ENCODE measurements around the gene RNF207.

Gene RNF207

DNA sequence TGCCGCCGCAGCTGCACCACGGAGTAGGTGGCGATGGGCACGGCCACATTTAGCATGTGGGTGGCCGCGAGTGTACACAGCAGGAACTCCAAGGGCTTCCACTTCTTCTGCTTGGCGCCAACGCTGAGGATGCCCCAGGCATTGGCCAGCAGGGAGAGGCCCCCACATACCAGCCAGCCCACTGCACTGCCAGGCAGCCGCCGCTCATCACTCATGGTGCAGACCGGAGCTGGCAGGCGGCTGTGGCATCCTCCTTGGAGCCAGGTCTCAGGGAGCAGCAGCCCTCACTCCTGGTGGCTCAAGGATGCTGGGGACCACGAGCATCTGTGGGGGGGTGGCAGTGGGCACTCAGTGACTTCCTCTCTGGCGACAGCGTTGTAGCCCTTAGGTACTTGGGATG lies 48.8 kb downstream of the RNF207 start:
- no peaks in the 10 kb centered on the region for H4K20me1 ChIP-seq (ENCODE audit: insufficient read depth)
- H3K4me3 ChIP-seq (IDR thresholded peaks at IDR 0.05; ENCODE audit: insufficient read depth, low read depth, low read length): no peak overlapping the region
- TF ChIP-seq, protein P1, sequence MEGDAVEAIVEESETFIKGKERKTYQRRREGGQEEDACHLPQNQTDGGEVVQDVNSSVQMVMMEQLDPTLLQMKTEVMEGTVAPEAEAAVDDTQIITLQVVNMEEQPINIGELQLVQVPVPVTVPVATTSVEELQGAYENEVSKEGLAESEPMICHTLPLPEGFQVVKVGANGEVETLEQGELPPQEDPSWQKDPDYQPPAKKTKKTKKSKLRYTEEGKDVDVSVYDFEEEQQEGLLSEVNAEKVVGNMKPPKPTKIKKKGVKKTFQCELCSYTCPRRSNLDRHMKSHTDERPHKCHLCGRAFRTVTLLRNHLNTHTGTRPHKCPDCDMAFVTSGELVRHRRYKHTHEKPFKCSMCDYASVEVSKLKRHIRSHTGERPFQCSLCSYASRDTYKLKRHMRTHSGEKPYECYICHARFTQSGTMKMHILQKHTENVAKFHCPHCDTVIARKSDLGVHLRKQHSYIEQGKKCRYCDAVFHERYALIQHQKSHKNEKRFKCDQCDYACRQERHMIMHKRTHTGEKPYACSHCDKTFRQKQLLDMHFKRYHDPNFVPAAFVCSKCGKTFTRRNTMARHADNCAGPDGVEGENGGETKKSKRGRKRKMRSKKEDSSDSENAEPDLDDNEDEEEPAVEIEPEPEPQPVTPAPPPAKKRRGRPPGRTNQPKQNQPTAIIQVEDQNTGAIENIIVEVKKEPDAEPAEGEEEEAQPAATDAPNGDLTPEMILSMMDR (conservative IDR thresholded peaks at IDR 0.05; ENCODE audit: low read depth, low read length): no peak
- peaks cover 2% of the 10 kb centered on the region for H3K4me1 ChIP-seq (ENCODE audit: low read depth, poor library complexity, severe bottlenecking)
- no peak overlapping the region for H3K9ac ChIP-seq
- no peak overlapping the region for H3K27ac ChIP-seq
- no peak overlapping the region for H3K4me2 ChIP-seq
- H3K27me3 ChIP-seq (ENCODE audit: insufficient read depth, low read depth): peaks cover 4% of the 10 kb centered on the region; the same call in 1 of the 2 replicates
- no peaks in the 10 kb centered on the region for H3K79me2 ChIP-seq (ENCODE audit: insufficient read depth, low read depth)
- no peak overlapping the region for H2AFZ ChIP-seq (ENCODE audit: low read depth)
- H3K36me3 ChIP-seq (ENCODE audit: insufficient read depth): no peaks in the 10 kb centered on the region

GRCh38 chr1:6256645-6257044 lies 50.7 kb downstream of the RNF207 start:
- H3K4me2 ChIP-seq: no peak overlapping the region
- no peaks in the 10 kb centered on the region for H3K79me2 ChIP-seq (ENCODE audit: insufficient read depth, low read depth)
- peaks cover 5% of the 10 kb centered on the region for H3K27me3 ChIP-seq (ENCODE audit: insufficient read depth, low read depth)
- no peaks in the 10 kb centered on the region for H3K36me3 ChIP-seq (ENCODE audit: insufficient read depth)
- no peak overlapping the region for H3K4me3 ChIP-seq (IDR thresholded peaks at IDR 0.05; ENCODE audit: insufficient read depth, low read depth, low read length)
- H3K4me1 ChIP-seq (ENCODE audit: low read depth, poor library complexity, severe bottlenecking): peaks cover 7% of the 10 kb centered on the region
- no peak overlapping the region for H3K27ac ChIP-seq
- H2AFZ ChIP-seq (ENCODE audit: low read depth): no peak overlapping the region
- TF ChIP-seq, protein P1 (conservative IDR thresholded peaks at IDR 0.05; ENCODE audit: low read depth, low read length): no peak
- no peak overlapping the region for H3K9ac ChIP-seq
- no peaks in the 10 kb centered on the region for H4K20me1 ChIP-seq (ENCODE audit: insufficient read depth)

DNA sequence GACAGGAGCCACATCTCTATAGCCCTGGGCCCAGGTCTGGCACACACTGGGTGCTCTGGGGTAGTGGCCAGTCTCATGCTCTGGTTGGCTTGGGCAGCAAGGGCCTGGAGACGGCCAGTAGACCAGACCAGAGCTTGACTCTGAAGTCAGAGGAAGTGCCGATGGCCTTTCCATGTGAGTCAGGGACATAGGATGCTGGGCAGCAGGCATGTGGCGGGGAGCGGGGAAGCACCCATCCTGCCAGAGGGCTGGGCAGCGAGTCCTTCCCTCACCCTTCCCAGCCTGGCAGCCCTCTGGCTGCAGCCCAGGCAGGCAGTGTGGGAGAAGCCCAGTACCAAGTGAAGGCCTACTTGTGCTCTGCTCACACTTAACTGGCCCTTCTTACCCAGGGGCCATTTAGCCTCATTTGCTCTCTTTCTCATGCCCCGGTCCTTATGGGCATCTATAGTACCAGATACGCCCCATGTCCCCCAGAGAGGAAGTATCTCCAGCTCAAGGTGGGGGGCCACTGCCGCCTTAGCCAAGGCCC lies 51.7 kb downstream of the RNF207 start:
- Histone ChIP-seq H3K4me3 (IDR thresholded peaks at IDR 0.05; ENCODE audit: insufficient read depth, low read depth, low read length) (no peak overlapping the region), H3K79me2 (ENCODE audit: insufficient read depth, low read depth) (no peaks in the 10 kb centered on the region), H3K4me1 (ENCODE audit: low read depth, poor library complexity, severe bottlenecking) (peaks cover 7% of the 10 kb centered on the region), H3K9ac (no peak overlapping the region), H3K27me3 (ENCODE audit: insufficient read depth, low read depth) (peaks cover 5% of the 10 kb centered on the region), H4K20me1 (ENCODE audit: insufficient read depth) (no peaks in the 10 kb centered on the region), H3K27ac (no peak overlapping the region), H3K4me2 (no peak overlapping the region), H3K36me3 (ENCODE audit: insufficient read depth) (no peaks in the 10 kb centered on the region), H2AFZ (ENCODE audit: low read depth) (no peak overlapping the region)
- TF ChIP-seq, protein P1 (conservative IDR thresholded peaks at IDR 0.05; ENCODE audit: low read depth, low read length): no peak

DNA sequence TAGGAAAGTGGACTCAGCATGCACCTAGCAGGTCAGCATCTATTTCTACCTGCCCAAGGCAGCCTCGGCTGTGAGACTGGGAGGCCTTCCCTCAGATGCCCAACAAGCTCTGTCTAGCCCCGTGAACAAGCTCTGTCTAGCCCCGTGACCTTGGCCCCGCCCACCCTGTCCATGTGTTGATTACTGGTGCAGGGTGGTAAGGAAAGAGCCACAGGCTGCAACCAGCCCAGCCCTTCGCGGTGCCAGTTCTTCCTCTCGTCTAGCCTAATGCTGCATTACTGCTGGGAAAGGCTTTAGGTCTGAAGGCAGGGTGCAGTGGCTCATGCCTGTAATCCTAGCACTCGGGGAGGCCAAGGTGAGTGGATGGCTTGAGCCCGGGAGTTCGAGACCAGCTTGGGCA lies 52.8 kb downstream of the RNF207 start:
- peaks cover 5% of the 10 kb centered on the region for H3K27me3 ChIP-seq (ENCODE audit: insufficient read depth, low read depth)
- peaks cover 7% of the 10 kb centered on the region for H3K4me1 ChIP-seq (ENCODE audit: low read depth, poor library complexity, severe bottlenecking)

More for the DNA sequence above, 52.8 kb downstream of the RNF207 start:
- no peaks in the 10 kb centered on the region for H3K79me2 ChIP-seq (ENCODE audit: insufficient read depth, low read depth)
- TF ChIP-seq, protein P1 (conservative IDR thresholded peaks at IDR 0.05; ENCODE audit: low read depth, low read length): no peak
- H4K20me1 ChIP-seq (ENCODE audit: insufficient read depth): no peaks in the 10 kb centered on the region
- no peak overlapping the region for H3K4me3 ChIP-seq (IDR thresholded peaks at IDR 0.05; ENCODE audit: insufficient read depth, low read depth, low read length)
- H2AFZ ChIP-seq (ENCODE audit: low read depth): no peak overlapping the region
- H3K36me3 ChIP-seq (ENCODE audit: insufficient read depth): no peaks in the 10 kb centered on the region
- no peak overlapping the region for H3K27ac ChIP-seq
- H3K9ac ChIP-seq: no peak overlapping the region
- H3K4me2 ChIP-seq: no peak overlapping the region
